Midbrain (tissue), 1 donor: ENCODE data around the gene FANCG.

Source experiments
- DNase-seq: peaks from one replicate; lab custom pipeline; 2025; lab: John Stamatoyannopoulos, UW

The FANCG gene

DNA sequence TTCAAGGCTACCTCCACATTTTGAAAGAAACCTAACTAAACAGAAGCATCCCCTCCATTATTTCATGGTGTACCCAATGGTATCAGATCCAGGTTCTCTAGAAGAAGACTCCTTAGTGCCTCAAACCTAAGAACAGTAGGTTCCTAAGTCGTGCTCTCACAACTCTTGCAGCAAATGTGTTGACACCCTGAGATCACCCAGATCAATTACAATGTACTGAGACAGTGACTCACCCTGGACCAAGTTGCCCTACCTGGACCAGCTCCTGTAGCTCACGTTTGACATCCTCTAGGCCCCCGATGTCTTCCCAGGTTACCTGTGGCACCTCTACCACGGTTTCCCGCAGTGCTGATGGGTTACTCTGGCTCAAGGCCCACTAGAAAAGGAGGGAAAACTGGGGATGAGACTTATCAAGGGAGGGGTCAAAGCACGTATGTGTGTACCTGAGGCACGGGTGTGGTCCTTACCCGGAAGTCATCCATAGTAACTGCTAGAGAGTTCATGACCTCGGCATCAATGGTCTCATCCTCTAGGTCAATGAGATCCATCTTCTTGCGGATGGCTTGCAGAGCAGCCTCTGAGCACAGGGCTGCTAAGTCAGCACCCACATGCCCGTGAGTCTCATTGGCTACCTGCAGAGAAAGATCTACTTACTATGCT lies 19.1 kb downstream of the FANCG start:
- no peak for DNase-seq

DNA sequence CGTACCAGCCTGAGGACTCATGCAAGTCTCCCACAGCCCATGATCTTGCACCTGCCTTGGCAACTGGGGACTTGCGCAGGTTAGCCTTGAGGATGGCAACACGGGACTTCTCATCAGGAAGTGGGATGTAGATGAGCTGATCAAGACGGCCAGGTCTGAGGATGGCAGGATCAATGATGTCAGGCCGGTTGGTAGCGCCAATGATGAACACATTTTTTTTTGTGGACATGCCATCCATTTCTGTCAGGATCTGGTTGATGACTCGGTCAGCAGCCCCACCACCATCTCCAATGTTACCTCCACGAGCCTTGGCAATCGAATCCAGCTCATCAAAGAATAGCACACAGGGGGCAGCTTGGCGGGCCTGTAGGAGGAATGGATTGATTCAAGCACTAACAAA lies 20.3 kb downstream of the FANCG start:
- DNase-seq = no peak

DNA sequence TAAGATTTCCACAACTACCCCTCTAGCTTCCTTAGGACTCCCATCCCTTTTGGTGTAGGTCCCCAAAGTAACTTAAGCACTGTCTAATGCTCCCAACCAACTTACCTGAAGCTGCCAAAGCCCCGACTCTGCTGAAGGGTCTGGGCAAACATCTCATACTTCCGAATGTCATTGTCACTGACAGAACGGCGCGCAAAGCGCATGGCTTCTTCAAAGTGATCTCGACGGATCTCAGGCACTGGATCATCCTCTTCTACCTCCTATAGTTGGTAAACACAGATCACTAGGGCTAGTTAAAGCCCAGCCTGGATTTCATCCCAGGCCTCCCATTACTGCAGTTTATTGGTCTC lies 22.5 kb downstream of the FANCG start:
- DNase-seq = no peak

DNA sequence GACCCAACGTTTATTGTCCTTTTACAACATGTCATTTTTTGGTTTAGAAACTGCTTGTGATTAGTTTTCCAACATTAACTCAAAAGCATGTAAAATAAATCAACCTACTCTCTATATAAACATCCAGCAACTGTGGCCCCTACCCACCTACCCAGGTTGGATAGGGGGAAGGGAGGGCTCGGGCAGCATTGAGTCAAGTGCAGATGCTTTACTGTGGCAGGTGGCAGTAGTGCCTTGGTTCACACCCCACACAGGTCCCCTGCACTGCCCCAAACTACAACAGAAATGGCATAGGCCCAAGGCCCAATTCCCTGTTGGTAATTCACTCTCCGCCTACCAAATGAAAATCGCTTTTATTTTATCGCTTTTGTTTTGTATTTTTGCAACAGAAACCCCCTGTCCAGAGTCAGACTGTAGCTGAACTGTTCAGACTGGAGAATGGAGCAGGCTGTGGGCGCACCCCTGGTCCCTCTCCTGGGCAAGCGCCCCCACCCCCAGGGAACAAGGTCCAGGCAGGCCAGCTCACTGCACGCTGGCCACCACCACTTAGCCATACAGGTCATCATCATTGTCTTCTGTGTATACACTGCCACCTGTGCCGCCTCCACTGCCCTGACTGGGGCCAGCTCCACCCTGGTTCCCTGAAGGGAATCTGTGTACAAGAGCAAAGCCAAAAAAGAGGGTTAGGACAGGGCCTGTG lies 23.0 kb downstream of the FANCG start:
- DNase-seq = no peak

DNA sequence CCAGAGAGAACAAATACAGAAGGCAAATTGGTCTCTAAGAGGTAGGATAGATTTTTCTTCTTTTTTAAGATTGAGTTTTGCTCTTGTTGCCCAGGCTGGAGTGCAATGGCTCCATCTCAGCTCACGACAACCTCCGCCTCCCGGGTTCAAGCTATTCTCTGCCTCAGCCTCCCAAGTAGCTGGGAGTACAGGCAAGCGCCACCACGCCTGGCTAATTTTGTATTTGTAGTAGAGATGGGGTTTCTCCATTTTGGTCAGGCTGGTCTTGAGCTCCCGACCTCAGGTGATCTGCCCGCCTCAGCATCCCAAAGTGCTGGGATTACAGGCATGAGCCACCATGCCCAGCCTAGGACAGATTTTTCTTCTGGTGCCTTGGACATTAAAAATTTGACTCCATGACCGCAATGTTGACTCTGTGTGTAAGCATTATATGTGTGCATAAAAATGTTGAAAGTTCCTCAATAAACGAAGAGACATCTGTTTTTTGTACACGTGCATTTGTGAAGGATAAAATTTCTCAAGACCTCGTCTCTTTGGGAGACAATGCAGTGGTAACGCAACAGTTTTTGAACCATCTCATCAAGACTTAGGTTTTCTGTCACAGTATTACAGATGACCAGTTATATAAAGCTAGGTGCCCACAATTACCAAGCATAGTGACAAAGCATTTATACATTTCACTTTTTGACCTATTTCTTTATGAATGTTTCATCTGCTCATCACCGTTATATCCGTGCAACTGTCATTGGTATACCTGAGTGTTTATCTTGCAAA lies 24.7 kb downstream of the FANCG start:
- no peak for DNase-seq

DNA sequence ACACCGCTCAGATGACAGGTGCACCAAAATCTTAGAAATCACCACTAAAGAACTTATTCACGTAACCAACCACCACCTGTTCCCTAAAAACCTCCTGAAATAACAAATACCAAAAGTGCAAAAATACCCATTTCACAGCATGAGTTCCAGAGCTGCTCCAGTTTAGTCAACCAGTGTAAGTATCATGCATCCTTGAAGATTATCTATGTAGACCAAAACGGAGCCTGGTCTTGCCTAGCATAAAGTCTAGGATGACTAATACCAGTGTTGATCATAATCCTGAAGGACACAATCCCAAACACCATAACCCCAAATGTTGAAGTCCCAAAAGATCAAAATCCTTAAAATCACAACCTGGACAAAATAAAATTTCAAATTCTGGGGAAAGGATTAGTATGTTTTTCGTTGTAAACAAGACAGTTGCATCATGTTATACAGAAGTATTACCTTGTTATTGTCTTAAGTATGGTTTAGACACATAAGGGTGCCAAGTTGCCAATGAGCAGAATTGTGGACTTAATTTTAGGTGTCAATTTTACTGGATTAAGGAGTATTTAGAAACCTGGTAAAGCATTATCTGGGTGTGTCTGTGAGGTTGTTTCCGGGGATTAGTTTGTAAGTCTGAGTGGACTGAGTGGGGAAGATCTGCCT lies 25.4 kb downstream of the FANCG start:
- no peak for DNase-seq

DNA sequence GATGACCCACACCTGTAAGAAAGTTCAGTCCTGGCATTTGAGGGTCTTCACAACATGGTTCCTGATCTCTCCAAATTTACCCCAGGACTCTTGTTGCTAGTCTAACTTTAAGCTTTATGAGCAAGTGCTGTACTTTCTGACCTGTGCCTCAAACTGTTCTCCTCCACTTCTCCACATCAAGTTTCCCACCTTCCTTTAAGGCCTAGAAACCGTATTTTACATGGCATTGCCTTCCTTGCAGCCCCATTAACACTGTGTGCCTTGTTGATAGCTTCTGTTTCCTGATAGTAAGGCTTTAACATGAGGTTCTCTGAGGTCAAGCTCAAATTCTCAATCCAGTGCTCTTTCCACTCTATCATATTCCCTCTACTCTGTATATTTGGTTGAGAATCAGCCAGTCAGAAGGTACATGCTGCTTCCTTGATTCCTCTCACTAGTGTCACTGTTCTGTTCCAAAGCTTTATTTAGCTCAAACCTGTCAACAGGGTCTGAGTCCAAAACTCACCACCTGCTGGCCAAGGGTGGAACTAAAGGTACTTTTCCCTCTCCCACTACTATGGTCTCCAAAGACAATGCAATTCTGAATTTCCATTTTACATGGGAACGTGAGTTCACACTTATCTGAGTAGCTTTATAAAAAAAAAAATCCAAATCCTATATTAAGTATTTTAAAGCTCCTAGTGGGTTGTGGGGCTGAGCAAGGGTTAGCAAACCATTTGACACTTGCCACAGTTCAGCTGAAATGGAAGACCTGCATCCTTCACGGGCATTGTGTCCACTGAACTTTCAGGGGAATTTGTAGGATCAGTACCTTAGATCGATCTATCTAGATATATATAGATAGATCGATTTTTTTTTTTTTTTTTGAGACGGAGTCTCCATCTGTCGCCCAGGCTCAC lies 28.4 kb downstream of the FANCG start:
- DNase-seq = peak; percentile 8

DNA sequence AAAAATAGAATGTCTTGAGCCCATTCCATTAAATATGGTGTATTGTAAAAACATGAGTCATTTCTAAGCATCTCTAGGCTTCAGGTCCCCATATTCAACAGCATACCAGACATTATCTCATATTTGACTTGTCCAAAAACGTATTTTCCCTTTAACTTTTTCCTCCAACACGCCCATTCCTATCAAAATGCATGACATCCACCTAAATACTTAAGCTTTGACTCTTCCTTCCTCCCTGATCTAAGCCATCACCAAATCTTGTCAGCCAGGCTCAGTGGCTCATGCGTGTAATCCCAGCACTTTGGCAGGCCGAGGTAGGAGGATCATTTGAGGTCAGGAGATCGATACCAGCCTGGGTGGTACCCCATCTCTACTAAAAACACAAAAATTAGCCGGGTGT lies 31.2 kb downstream of the FANCG start:
- no peak for DNase-seq

DNA sequence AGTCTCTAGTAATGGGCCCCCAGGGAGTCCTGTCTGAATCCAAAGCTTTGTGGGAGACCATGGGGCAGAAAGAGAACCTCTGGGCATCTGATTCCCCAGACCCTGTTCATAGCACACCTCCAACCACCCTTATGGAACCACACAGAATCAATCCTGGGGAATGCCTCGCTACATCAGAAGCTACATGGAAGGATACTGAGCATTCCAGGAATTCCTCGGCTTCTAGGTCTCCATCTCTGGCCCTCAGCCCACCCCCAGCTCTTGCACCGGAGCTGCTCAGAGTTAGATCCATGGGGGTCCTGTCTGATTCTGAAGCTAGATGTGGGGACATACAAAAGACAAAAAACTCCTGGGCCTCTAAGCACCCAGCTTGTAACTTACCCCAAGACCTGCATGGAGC lies 35.7 kb downstream of the FANCG start:
- no peak for DNase-seq

DNA sequence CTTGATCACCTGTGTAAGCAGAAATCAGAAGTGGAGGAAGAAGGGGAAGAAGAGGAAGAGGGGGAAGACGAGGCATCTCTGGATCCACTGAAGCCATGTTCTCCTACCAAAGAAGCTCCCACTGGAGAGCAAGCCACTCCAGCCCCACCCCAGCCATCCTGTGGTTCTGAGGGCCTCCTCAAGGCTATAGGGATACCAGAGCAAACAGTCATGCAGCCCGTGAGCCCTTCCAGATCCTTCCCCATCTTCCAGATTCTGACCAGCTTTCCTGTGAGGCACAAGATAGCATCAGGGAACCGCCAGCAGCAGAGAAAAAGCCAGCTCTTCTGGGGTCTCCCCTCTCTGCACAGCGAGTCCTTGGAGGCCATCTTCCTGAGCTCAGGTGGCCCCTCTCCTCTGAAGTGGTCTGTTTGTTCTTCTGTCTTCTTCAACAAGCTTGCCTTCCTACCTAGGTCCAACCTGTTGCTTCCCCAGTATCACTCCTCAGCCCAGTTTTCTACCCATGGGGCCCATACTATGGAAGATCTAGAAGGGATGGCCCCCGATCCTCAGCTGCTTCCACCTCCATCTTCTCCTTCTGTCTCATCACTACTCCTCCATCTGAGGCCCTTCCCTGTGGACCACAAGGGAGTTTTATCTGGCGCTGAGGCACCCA lies 36.7 kb downstream of the FANCG start:
- DNase-seq = no peak

DNA sequence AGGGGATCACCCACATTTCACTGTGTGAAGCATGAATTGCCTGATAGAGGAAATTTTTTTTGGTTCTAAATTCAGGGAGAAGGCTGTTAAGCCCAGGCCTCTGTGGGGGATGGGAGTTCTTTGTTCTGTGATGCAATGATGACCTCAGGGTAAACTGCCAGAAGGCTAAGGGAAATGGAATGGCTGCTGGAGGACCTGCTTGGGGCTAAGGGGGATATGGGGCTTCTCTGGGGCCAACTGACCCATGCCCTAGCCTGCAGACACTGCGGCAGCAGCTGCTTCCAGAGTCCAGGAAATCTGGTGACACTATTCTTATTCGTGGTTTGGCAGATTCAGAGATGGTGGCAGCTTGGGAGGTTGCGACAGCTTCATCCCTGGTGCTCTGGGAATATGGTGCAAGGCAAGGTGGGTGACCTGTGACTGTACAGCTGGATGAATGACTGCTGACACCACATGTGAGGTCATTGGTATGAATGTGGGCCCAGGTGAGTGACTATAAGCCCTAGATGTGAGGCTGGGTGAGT lies 37.6 kb downstream of the FANCG start:
- no peak for DNase-seq

DNA sequence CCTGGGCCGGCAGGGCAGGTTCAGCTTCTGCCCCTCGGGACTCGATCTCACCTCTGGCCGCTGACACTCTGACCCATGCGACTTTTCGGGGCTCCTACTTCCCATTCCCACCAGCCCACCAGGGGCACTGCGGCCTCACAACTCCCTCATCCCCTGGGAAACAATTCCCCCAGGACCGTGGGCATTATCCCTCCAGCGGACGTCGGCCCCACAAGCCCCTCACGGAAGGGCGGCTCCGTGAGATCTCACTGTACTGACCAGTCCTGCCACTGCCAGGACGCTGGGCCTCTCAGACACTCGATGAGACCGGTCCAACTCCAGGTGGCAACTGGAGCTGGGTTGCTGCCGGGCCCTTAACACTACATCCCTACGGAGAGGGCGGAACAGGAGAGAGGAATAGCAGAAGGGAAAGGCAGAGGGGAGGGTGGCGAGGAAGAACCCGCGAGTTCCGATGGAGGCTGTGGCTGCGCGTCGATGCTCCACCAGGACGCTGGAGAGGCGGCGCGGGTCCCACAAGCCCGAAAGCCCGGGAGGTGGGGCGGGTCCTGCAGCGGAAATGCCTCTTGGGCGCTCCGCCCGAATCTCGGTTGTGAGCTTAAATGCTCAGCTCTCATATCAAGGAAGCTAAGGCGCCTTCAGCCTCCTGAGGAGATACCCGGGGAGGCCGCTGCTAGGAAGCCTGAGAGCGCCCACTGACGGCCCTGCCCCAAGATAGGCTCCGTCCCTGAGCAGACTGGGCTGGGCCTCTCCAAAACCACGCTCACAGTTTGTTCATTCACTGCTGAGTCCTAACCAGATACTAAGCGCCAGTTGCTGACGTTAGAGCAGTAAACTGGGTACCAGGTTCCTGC lies 43.7 kb downstream of the FANCG start:
- no peak for DNase-seq

DNA sequence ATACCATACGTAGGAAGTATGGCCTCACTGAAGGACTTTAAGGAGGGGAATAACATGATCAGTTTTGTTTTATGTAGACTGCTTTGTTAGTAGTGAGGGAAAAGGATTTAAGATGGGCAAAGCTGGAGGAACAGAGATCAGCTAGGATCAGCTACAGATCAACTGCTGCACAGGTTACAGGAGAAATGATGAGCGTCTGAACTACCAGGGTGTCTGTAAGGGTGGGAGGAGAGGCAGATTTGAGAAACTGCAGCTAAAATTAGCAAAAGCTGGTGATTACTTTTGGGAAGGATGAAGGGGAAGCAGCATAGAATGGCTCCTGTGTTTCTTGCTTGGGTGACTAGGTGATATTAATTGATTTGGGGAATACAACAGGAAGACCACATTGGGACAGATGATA lies 46.6 kb downstream of the FANCG start:
- DNase-seq = no peak

DNA sequence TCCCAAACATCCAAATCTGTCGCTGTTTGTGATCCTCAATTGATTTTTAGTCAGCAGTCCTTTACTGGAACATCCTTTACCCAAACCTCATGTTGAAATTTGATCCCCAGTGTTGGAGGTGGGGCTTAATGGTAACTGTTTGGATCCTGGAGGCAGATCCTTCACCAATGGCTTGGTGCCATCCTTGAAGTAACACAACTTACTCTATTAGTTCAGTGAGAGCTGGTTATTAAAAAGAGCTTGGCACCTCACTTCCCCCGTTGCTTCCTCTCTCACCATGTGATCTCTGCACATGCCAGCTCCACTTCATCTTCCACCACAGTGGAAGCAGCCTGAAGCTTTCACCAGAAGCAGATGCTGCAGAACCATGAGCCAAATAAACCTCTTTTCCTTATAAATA lies 49.9 kb downstream of the FANCG start:
- DNase-seq = no peak

DNA sequence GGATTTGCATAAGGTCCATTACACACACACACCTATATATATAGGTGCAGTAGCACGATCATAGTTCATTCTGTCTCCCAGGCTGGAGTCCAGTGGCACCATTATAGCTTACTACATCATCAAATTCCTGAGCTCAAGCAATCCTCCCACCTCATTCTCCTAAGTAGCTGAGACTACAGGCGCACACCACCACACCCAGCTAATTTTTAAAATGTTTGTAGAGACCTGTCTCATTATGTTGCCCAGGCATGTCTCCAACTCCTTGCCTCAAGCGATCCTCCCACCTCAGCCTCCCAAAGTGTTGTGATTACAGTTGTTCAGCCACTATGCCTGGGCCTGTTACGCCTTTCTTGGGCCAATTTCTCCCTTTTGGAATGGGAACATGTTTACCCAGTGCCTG lies 50.5 kb downstream of the FANCG start:
- no peak for DNase-seq

DNA sequence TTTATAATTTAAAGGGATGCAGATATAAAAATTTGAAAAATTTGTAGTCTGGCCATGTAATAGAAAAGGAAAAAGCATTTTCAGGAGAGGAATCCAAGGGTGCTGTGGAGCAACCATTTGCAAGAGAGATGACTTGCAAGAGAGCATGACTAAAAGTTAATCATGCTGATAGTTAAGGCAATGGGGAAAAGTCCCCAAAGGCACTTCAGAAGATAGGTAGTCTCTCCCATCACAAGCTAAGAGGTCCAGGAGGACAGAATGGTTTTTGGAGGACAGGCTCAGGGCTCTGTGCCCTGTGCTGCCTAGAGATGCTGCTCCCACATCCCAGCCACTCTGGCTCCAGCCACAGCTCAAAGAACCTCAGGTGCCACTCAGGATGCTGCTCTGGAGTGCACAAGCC lies 51.4 kb downstream of the FANCG start:
- no peak for DNase-seq

DNA sequence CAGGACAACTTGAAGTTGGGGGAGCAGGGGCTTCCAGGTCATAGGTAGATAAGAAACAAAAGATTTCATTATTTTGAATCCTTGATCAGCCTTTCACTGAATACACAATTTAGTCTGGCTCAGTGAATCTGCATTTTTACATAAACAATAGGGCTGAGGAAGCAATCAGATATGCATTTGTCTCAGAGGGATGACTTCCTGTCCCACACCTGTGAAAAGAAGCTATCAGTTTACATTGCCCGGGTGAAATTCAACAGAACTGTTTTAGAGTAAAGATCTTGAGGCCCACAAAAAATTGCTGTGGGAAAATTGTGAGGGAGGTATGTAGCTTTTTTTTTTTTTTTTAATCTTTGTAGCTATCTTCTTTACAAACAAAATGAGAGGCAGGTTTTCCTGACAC lies 51.9 kb downstream of the FANCG start:
- no peak for DNase-seq

DNA sequence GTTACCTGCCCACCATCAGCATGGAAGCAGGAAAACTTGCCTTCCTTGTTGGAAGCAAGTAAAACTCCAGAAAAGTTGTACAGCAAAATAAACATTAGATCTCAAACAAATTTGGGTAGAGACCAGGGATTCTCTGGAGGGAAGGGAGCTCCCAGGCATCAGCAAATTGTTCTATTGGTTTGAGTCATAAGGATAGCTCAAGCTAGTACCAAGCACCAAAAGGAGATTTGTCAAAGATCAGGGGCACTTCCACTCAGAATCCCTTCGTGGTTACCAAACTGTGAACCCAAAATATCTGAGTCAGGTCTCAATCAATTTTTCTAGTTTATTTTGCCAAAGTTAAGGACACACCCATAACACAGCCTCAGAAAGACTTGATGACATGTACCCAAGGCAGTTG lies 52.4 kb downstream of the FANCG start:
- no peak for DNase-seq

DNA sequence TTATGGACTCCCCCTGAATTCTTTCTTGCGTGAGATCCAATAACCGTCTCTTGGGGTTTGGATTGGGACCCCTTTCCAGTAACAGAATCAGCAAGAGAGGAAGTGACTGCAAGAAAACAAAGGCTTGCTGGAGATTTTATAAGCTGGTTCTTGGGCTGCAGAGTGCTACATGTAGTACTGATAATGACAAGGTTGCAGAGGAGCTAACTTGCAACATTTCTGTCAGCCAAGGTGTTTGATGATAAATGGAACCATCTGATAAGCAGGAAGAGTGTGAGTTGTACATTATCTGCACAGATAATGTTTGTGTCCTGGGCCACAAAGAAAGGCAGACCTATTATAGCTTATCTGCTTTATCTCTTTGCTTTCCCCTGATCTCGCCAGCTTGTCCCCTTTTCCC lies 53.1 kb downstream of the FANCG start:
- no peak for DNase-seq
